ENCODE data around the gene GPR84.

GPR84 gene

GRCh38 chr12:54392485-54393206, 28.4 kb upstream of the GPR84 start:
- in situ Hi-C loops (cut with MboI; ENCODE audit: low sequenced_read_pairs): no loop called here

GRCh38 chr12:54390668-54391551, 26.6 kb upstream of the GPR84 start:
- in situ Hi-C loops (cut with MboI; ENCODE audit: low sequenced_read_pairs): no loop called here

GRCh38 chr12:54390176-54390667, 25.9 kb upstream of the GPR84 start:
- in situ Hi-C loops (cut with MboI; ENCODE audit: low sequenced_read_pairs): no loop called here

- in situ Hi-C loops (cut with MboI; ENCODE audit: low sequenced_read_pairs): no loop called here
Measured at GRCh38 chr12:54389607-54390175, 25.4 kb upstream of the GPR84 start.

- in situ Hi-C loops (cut with MboI; ENCODE audit: low sequenced_read_pairs): no loop called here
Measured at GRCh38 chr12:54389134-54389508, 24.8 kb upstream of the GPR84 start.

- in situ Hi-C loops (cut with MboI; ENCODE audit: low sequenced_read_pairs): no loop called here
Measured at GRCh38 chr12:54388237-54389133, 24.2 kb upstream of the GPR84 start.

- in situ Hi-C loops (cut with MboI; ENCODE audit: low sequenced_read_pairs): no loop called here
Measured at GRCh38 chr12:54387114-54387467, 22.8 kb upstream of the GPR84 start.

- in situ Hi-C loops (cut with MboI; ENCODE audit: low sequenced_read_pairs): no loop called here
Measured at GRCh38 chr12:54386403-54387113, 22.3 kb upstream of the GPR84 start.

- in situ Hi-C loops (cut with MboI; ENCODE audit: low sequenced_read_pairs): no loop called here
Measured at GRCh38 chr12:54385251-54385914, 21.1 kb upstream of the GPR84 start.

- in situ Hi-C loops (cut with MboI; ENCODE audit: low sequenced_read_pairs): no loop called here
Measured at GRCh38 chr12:54384591-54385041, 20.3 kb upstream of the GPR84 start, which contains the start of gene ZNF385A. TSS of gene ZNF385A (minus strand) at chr12:54384733. CDS start at chr12:54384514, 219 bp downstream.

GRCh38 chr12:54383041-54383609, 18.8 kb upstream of the GPR84 start:
- in situ Hi-C loops (cut with MboI; ENCODE audit: low sequenced_read_pairs): no loop called here

- in situ Hi-C loops (cut with MboI; ENCODE audit: low sequenced_read_pairs): no loop called here
Measured at GRCh38 chr12:54381136-54381535, 16.9 kb upstream of the GPR84 start.

- in situ Hi-C loops (cut with MboI; ENCODE audit: low sequenced_read_pairs): no loop called here
Measured at GRCh38 chr12:54379398-54380201, 15.3 kb upstream of the GPR84 start.

GRCh38 chr12:54378796-54379397, 14.6 kb upstream of the GPR84 start:
- in situ Hi-C loops (cut with MboI; ENCODE audit: low sequenced_read_pairs): no loop called here

- in situ Hi-C loops (cut with MboI; ENCODE audit: low sequenced_read_pairs): no loop called here
Measured at GRCh38 chr12:54377797-54378515, 13.7 kb upstream of the GPR84 start.

GRCh38 chr12:54377007-54377406, 12.7 kb upstream of the GPR84 start:
- in situ Hi-C loops (cut with MboI; ENCODE audit: low sequenced_read_pairs): no loop called here

GRCh38 chr12:54376596-54376995, 12.3 kb upstream of the GPR84 start:
- in situ Hi-C loops (cut with MboI; ENCODE audit: low sequenced_read_pairs): no loop called here

All from hTERT RPE-1 (cell line).